ENCODE results near the gene PRKCA. TPM values are rescaled to one million over a fixed set of nuclear protein-coding genes. Genes with fewer than 3 reads are reported as not detected.

The PRKCA gene
- total RNA-seq, 1 experiment from 2014 or later = 29.5 TPM

GRCh38 chr17:66416207-66416940, 114.0 kb downstream of the PRKCA start (continued):
- no peak for TF ChIP-seq SOX15 (CRISPR knock-in tag; IDR thresholded peaks at IDR 0.05)
- TF ChIP-seq, protein P1, sequence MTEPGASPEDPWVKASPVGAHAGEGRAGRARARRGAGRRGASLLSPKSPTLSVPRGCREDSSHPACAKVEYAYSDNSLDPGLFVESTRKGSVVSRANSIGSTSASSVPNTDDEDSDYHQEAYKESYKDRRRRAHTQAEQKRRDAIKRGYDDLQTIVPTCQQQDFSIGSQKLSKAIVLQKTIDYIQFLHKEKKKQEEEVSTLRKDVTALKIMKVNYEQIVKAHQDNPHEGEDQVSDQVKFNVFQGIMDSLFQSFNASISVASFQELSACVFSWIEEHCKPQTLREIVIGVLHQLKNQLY (CRISPR knock-in tag; IDR thresholded peaks at IDR 0.05) = no peak
- TF ChIP-seq, protein P2, sequence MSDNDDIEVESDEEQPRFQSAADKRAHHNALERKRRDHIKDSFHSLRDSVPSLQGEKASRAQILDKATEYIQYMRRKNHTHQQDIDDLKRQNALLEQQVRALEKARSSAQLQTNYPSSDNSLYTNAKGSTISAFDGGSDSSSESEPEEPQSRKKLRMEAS (CRISPR knock-in tag; IDR thresholded peaks at IDR 0.05) = no peak
- TF ChIP-seq, protein P3, sequence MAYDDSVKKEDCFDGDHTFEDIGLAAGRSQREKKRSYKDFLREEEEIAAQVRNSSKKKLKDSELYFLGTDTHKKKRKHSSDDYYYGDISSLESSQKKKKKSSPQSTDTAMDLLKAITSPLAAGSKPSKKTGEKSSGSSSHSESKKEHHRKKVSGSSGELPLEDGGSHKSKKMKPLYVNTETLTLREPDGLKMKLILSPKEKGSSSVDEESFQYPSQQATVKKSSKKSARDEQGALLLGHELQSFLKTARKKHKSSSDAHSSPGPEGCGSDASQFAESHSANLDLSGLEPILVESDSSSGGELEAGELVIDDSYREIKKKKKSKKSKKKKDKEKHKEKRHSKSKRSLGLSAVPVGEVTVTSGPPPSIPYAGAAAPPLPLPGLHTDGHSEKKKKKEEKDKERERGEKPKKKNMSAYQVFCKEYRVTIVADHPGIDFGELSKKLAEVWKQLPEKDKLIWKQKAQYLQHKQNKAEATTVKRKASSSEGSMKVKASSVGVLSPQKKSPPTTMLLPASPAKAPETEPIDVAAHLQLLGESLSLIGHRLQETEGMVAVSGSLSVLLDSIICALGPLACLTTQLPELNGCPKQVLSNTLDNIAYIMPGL (CRISPR knock-in tag; IDR thresholded peaks at IDR 0.05) = no peak
- no peak for TF ChIP-seq ATF1 (CRISPR knock-in tag; IDR thresholded peaks at IDR 0.05)
- no peak for TF ChIP-seq ZBTB21 (CRISPR knock-in tag; IDR thresholded peaks at IDR 0.05; ENCODE audit: borderline replicate concordance)
- no peak for TF ChIP-seq ATF6 (CRISPR knock-in tag; IDR thresholded peaks at IDR 0.05)
- TF ChIP-seq, protein P4, sequence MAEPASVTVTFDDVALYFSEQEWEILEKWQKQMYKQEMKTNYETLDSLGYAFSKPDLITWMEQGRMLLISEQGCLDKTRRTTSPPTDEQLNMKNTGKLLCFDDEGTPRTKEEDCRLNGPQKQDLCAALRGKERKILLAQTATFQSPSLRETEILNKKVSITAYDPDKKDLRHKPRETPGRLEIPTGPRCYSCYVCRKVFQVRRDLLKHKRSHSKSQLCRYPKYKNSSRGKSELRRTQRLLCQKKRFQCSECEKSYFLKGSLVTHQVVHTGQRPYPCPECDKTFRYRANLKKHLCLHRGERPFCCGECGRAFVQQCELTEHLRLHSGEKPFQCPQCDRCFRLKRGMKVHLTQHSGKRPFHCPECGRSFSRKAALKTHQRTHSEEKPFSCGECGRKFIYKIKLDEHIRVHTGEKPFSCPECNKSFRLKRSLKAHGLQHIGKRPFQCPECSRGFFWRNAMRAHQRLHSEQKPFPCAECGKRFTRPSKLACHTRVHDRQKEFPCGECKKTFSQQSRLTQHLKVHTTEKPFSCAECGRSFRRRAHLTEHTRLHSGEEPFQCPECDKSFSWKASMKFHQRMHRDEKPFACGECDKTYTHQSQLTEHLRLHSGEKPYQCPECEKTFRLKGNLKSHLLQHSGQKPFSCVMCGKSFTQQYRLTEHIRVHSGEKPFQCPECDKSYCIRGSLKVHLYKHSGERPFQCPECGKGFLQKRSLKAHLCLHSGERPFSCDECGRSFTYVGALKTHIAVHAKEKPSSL (CRISPR knock-in tag; conservative IDR thresholded peaks at IDR 0.05) = no peak
- TF ChIP-seq HMGA2 (CRISPR knock-in tag; IDR thresholded peaks at IDR 0.05) = no peak
- TF ChIP-seq JAZF1 (CRISPR knock-in tag; IDR thresholded peaks at IDR 0.05) = no peak
- TF ChIP-seq KAT7 (CRISPR knock-in tag; IDR thresholded peaks at IDR 0.05; ENCODE audit: borderline replicate concordance) = no peak
- TF ChIP-seq PRRX2 (CRISPR knock-in tag; IDR thresholded peaks at IDR 0.05) = no peak
- no peak for TF ChIP-seq NFE2L1 (CRISPR knock-in tag; IDR thresholded peaks at IDR 0.05)
- TF ChIP-seq GABPB1 (CRISPR knock-in tag; IDR thresholded peaks at IDR 0.05) = no peak
- no peak for TF ChIP-seq ZNF671 (CRISPR knock-in tag; IDR thresholded peaks at IDR 0.05)
- no peak for TF ChIP-seq NR3C1 (CRISPR knock-in tag; conservative IDR thresholded peaks at IDR 0.05; ENCODE audit: low read depth)

- DNase-seq (ENCODE audit: low spot score) (no peak), ATAC-seq (peak; percentile 32; the same call in 1 of the 2 replicates)
- Mint-ChIP-seq H3K4me1 (peaks cover 20% of the 10 kb centered on the region), H3K9me3 (no peaks in the 10 kb centered on the region), H3K27me3 (ENCODE audit: low read depth) (no peaks in the 10 kb centered on the region), H3K27ac (no peak overlapping the region), H3K4me3 (no peak overlapping the region), H3K36me3 (no peaks in the 10 kb centered on the region)
- ChIA-PET CTCF (interaction anchor here (1.4 kb wide), 1 partner anchor 16 kb away, joined by 3 read pairs; no protein-coding TSS in a partner anchor), POLR2A (no interaction called here)
- TF ChIP-seq E2F4 (CRISPR knock-in tag; IDR thresholded peaks at IDR 0.05; ENCODE audit: borderline replicate concordance, low read depth) = no peak
- TF ChIP-seq, protein P4 (CRISPR knock-in tag; conservative IDR thresholded peaks at IDR 0.05) = no peak
These were observed 114.9 kb downstream of the PRKCA start for GRCh38 chr17:66417300-66417719.

All from WTC11 (cell line).